Activated gamma-delta T cell treated with Interleukin-2 at 50 U/mL for 16 hours (primary cell): ENCODE data around the gene ATP10A.

ENCODE experiments used
- DNase-seq: peaks from one replicate; pipeline ENCODE4 v3.0.0-alpha.2; 2020

Gene ATP10A

DNA sequence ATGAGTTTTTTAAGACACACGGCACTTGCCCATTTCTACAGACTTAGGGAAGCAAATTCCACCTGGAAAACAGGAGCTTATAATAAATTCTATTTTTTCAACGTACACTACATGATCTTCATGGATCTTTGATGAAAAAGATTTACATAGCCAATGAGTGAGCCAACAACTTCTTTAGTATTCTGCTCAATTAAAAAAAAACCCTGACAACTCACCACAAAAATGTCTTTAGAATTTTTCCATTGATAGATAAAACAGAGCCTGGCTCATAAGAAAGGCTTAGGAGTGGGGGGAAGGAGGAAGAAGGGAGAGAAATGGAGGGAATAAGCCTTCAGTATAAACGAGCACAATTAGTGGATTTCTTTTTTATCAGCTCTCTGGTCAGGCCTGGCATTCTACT lies 126.7 kb downstream of the ATP10A start:
- no peak for DNase-seq

- DNase-seq, result no peak
Measured at GRCh38 chr15:25735550-25736384, 127.4 kb downstream of the ATP10A start.

DNA sequence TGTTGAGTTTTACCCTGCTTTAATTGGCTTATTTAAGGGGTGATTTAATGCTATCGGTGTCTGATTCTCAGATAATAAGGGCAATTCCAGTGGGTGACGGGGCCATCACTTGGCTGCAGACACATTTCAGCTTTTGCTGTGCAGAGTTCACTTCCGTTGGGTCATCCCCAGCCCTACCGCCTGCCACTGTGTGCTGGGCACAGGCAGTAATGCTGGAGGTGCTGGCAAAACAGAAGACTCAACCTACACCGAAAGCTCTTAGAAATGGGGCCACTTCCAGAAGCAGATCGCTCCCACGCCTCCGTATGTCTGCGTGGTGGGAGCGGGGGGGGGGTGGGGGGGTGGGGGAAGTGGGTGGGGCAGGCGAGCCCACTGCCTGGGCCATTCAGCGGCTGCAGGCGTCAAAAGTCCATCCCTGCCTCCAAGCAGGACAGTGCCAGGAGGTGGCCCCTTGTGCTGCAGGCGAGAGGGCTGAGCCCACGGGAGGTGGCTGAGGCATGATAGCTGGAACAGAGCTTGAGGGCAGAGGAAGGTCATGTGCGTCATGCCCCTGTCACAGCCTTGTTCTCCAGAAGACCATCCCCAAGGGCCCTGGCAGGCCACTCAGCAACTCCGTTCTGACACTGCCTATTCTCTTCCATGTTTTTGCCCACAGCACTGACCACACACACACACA lies 128.3 kb downstream of the ATP10A start:
- no peak for DNase-seq

DNA sequence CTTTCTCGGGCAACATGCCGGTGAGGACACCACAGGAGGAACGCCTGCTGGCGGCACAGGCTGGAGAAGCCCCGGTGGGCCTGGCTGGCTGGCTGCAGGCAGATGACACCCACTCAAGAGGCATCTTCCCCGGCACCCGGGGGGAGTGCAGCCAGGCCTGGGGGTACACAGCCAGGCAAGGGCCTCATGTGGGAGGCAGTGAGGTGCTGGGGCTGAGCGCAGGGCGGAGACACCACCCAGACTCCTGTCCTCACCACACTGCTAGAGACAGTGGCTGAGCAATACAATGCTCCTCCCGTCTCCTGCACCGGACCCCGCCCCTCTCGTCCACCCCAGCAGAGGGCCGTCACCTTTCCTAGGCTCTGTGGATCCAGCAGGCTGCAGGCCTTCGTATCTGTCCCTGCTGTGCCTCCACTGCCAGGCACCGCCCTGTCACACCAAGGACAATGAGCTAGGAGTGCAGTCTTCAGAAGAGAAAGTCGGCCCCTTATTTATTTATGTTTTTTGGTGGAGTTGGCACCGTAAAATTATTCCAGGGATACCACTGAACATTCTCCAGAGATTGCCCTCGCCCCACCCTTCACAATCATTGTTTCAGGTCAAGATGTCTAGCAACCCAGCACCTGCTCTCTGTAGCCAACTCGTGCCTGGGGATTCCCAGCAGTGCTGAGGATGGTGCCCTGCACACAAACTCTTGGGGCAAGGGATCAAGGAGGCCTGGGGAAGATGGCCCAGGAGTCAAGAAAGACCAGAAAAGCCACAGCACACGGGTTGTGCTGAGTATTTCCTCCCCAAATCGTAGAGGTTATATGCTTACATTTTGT lies 129.1 kb downstream of the ATP10A start:
- no peak for DNase-seq

- no peak for DNase-seq
Measured at GRCh38 chr15:25733036-25733855, 129.9 kb downstream of the ATP10A start.

DNA sequence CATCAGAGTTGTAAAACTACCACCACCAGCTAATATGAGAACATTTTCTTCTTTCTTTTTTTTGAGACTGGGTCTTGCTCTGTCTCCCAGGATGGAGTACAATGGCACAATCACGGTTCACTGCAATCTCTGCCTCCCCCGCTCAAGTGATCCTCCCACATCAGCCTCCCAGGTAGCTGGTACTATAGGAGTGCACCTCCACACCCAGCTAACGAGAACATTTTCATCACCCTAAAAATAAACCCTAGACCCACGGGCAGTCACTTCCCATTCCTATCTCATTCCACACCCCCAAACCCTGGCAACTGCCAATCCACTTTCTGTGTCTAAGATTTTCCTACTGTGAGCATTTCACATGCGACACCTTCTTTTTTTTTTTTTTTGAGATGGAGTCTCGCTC lies 130.9 kb downstream of the ATP10A start:
- no peak for DNase-seq

- DNase-seq, result no peak
Measured at GRCh38 chr15:25731411-25731810, 131.7 kb downstream of the ATP10A start.

- no peak for DNase-seq
Measured at GRCh38 chr15:25730918-25731317, 132.2 kb downstream of the ATP10A start.

- DNase-seq, result no peak
Measured at GRCh38 chr15:25728816-25729215, 134.3 kb downstream of the ATP10A start.

DNA sequence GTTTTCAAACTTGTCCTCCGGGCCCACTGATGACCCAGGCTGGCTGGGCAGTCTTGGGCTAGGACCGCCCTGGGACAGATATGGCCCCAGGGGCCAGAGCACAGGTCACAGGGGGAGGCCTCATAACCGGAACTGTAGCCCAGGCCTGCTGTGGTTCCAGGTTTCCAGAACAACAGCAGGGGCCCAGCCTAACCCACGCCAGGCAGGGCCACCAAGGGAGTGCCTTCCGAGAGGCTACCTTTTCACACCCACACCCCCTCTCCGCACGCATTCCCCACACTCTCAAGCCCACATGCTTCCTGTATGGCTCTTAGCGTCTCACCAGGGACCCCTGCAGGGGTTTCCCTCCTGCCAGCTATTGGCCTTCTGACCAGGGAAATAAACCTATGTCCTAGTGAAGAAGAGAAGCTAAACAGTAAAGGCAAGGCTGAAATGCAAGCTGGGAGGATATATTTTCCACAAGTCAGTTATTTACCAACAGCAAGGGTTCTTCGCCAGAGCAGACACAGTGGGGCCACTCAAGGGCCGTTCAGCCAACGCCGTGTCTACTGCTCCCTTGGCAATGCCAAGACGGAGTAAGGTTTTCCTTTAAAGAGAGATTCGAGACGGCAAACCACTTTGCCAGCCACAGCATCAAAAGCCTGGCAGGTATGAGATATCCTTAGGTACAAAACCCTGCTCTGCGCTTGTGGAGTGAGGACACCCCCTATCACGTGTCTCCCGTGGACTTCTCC lies 135.1 kb downstream of the ATP10A start:
- no peak for DNase-seq

DNA sequence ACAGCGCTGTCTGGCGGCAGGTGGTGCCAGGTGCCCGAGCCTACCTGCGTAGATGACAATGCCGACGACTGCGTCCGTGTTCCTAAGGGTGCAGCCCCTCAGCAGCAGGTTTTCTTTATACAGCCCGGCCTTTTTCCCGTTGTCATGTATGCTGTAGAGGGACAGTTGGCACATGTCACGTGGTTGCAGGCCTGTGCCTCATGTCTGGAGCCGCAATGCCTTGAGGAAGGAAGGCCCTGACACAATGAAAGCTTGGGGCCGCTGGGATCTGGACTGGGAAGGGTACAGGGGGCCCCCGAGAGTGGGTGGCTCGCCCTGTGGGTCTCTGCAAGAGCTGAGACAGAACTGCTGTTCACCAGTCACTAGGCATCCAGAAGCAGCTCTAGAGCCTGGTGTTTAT lies 136.0 kb downstream of the ATP10A start:
- DNase-seq, result no peak

DNA sequence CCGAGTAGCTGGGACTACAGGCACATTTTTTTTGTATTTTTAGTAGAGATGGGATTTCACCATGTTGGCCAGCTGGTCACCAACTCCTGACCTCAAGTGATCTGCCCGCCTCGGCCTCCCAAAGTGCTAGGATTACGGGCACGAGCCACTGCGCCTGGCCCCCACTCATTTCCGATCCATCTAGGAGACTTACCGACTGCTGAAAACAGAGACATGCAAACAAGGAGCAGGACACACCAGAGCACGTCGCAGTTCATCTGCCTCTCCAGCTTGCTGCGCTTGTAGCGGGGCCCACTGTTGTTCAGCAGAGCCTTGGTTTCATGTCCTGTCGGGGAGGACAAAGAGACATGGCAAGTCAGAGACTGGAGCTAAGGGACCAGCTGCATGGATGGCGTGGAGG lies 137.4 kb downstream of the ATP10A start:
- DNase-seq, result no peak

DNA sequence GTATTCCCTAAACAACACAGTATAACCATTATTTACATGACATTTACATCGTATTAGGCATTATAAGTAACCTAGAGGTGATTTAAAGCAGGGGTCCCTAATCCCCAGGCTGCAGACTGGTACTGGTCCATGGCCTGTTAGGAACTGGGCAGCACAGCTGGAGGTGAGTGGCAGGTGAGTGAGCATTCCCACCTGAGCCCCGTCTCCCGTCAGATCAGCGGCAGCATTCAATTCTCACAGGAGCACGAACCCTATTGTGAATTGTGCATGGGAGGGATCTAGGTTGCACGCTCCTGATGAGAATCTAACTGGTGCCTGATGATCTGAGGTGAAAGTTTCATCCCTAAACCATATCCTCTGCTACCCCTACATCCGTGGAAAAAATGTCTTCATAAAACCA lies 138.2 kb downstream of the ATP10A start:
- DNase-seq, result no peak

DNA sequence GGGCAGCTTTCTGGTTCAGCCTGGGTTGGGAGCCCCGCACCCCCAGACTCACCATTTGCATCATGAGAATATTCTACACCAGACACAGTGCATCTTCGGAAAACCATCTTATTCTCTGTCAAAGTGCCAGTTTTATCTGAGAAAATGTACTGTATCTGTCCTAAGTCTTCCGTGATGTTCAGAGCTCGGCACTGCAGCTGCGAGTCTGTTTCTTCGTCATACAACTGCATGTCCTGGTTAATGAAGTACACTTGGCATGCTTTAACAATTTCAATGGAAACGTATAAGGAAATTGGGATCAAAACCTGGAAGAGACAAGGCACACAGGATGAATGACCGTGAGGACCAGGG lies 141.5 kb downstream of the ATP10A start:
- DNase-seq, result no peak

DNA sequence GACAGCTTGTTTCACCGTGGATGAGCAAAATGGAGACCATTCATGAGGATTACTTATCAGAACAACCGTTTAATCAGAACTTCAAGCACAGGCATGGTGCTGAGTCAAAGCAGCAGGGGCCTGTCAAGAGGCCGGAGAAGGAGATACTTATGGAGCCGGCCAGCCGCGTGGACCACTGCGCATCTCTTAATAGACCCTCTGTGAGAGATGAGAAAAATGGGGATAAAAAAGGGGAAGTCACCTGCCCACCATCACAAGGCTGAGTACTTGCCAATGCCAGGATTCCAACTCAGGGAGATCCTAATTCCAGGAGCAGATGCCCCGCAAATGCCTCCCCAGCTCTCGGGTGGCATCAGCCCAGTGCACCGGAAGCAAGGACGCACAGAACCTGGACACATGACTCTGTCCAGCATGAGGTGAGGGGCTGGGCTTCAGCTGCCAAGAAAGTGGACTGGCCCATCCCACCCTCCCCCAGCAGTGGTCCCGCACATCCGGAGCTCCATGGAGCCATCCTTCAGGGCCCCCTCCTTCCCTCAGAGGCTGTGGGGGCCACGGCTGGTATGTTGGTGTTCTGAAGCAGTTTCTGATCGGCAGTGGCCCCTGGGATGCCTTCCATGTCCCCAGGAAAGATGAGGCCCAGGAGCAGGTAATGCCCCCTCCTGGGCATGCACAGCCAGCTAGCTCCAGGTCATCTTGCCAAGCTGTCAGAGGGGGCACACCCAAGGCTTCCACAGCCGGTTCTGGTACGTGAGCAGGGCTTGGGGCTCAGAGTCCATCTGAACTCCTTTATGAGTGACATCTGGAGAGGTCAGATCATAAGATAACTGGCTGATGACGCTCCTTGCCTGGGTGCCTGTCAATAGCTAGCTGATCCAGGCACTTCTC lies 143.8 kb downstream of the ATP10A start:
- no peak for DNase-seq

- DNase-seq, result no peak
Measured at GRCh38 chr15:25718597-25718996, 144.5 kb downstream of the ATP10A start.

DNA sequence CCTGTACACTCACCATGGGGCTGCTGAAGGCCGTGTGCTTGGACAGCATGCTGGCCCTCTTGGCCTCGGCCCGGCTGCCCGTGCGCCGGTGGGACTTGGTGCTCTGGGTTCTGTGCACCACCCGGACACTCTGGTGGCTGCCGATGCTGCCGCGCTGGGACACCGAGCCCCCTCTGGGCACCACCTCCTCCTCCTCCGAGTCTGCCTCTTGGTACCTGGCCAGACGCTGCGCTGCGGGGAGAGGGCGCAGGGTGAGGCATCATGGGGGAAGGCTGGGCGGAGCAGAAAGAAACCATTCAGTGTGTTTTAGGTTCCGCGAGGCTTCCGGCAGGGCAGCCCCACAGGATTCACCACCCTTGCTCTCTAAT lies 145.0 kb downstream of the ATP10A start:
- DNase-seq, result no peak

DNA sequence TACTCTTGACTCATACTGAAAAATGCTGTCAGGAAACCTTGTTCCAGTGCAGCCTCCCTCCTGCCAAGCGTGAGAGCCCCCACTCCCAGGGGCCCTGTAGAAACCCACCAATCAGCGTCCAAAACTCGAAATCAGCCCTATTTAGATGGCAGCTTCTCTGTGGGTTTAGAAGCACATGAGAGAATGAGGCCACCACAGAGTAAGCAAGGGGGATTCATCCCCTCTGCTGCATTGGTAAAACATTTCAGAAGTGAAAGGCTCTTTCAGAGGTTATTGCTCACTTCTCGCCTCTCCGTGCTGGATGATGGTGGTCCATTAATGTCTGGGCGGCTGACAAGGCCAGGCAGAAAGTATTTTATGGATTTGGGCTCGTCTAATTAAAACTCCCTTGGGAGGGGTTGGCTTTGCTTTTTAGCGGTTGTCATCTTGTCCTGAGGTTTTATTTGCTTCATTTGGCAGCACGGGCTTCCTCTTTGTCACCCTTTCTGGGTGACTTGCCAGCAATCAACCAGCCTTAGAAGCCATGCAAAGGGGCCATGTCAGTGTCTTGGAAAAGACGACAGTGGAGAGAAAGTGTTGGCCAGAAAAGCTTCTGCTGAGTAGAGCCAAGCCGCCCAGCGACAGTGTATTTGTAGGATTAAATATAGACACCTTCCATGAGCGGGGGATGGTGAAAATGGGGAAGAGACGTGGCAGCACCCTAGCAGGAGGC lies 145.5 kb downstream of the ATP10A start:
- no peak for DNase-seq

GRCh38 chr15:25717127-25717456 lies 146.0 kb downstream of the ATP10A start:
- no peak for DNase-seq

- no peak for DNase-seq
Measured at GRCh38 chr15:25716414-25717126, 146.6 kb downstream of the ATP10A start.
